Erythroblast (primary cell): ENCODE results near the gene LNX2.

Experiments
- GATA1 ChIP-seq: IDR thresholded peaks from 2 replicates; pipeline ENCODE4 v1.6.1; 2011; ENCODE audit warnings: low read depth, mild to moderate bottlenecking, control low read depth, low read length, moderate library complexity
- POLR2A ChIP-seq: IDR thresholded peaks from 2 replicates; pipeline ENCODE4 v1.6.1; 2011; ENCODE audit warnings: mild to moderate bottlenecking, low read length

GRCh38 chr13:27497563-27498230 is 122.6 kb downstream of the LNX2 start:
- TF ChIP-seq POLR2A, result no peak
- TF ChIP-seq GATA1, result no peak
